NCI-H2196 (cell line): Measurements from ENCODE around the gene CIDEB.
A peak's percentile ranks its signal among the peaks of the same experiment; 100 is the strongest.
"Not testable (repeated sequence)": the region's sequence is repeated elsewhere in the genome, so short reads cannot be mapped to it uniquely, and the experiment has no call there.

Experiments used
- DNase-seq: peaks from one replicate; lab custom pipeline; 2025; ENCODE audit not compliant: unreplicated experiment; lab: John Stamatoyannopoulos, UW

CIDEB gene

DNA sequence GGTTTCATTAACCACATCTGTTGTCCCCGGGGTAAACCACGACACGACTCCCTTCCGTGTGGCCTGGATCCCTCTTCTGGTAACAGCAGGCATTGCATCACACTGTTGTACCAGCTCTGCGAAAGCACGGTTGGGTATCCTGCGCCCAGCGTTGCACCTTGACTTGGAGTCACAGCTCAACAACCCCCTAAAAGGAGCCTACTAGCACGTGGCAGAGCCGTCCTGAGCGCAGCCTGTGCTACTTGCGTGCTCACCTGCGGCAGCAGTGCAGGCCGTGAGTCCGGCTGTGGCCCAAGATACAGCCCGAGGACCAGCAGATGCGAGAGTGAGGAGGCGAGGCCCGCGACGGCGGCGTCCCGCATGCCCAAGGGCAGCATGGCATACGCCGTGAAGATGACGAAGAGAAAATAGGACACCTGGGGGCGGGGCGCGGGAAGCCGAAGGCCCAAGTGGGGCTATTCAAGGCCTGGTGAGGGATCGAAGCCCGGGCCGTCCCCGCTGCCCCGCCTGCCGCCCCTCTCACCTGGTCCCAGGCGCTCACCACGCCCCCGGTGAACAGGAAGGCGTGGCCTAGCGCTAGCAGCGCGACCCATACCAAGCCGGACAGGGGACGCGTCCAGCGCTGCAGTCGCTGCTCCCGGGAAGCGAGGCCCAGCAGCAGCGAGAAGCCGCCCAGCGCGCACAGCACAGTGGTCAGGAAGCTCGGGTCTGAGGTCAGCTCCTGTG lies 24.7 kb upstream of the CIDEB start:
- DNase-seq = peak; percentile 35

DNA sequence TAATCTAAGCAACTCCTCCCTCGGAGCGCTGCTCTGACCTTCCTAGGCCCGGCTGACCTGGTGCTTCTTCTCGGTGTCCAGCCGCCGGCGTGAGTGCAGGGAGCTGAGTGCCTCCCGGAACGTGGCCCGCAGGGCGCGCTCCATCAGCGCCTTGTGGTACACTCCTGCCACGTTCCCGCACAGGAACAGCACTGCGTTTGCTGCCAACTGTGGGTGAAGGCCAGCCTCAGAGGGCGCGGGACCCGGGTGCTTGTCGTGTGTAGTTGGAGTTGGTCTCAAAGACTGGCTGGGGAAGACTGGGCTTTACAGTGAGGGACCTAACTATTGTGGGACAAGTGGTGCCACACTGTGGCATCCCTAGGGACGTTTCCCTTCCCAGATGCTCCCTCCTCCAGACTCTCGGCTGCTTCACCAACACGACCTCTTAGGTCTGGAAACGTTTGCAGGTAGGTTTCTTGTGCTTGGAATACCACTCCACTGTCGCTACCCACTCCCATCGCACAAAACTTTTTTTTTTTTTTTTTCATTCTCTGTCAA lies 24.0 kb upstream of the CIDEB start:
- DNase-seq = no peak

DNA sequence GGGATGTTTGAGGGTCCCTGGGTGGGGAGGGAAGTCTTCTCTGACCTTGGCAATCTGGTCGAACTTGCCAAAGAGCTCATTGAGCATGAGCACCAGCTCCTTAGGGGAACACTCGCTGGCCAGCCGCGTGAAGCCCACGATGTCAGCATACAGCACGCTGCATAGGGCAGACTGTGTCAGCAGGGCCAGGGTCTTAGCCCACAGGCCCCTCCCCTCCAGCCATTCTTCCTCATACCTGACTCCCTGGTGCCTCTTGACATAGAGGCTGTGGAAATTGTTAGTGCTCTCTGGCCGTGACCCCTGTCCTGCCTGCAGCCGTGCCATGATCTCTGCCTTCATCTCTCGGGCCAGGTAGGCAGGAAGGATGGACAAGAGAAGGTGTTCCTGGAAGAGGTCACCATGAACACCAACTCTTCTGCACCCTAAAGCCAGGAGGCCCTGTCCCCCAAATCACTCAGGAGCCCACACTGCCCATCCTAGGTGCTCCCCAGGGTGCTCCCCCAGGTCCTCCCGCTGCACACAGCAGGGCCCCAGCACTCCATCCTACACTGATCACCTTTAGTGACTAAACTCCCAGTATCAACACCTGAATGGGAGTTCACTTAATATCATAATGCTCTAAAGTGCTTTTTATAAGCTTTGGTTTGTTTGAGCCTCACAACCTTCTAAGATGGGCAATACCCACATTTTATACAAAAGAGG lies 23.3 kb upstream of the CIDEB start:
- DNase-seq = no peak

DNA sequence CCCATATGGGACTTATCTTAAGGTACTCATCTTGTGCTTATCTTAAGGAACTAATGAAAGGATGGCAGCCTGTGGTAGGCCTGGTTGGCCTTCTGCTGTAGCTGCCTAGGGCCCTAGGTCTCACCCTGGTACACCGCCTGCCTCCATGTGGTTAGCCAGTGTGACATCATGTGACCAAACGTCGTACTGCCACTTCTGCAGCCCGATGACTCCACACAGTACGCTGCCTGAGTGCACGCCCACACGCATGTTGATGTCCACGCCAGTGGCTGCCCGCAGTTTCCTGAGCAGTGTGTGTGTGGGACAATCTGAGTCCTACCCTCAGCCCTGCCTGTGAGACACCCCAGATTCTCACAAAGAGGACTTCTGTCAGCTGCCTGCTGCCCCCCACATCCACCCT lies 22.0 kb upstream of the CIDEB start:
- no peak for DNase-seq

DNA sequence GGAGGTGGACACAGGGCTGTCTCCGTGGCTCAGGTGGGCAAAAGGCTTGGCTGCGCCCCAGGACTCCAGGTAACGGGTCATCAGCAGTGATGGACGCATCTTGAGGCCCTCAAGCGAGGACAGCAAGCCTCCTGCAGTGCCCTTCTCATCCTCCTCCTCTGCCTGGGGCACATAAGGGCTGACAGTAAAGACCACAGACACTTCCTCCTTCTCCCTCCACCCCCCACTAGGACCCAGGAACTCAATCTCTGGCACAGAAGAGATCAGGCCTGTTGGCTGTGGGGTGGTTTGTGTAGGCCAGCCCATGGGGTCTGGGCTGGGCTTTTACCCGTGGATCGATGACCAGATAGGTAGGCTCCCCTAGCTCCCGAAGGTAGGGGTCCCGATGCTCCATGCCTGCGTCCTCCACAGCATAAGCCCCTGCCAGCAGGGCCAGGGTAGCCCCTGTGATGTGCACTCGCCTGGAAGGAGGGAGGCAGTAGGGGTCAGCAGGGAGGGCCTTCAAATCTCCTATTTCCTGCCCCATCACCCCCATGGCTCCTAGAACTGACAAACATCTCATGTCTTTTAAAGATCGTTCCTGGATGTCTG lies 21.4 kb upstream of the CIDEB start:
- no peak for DNase-seq

DNA sequence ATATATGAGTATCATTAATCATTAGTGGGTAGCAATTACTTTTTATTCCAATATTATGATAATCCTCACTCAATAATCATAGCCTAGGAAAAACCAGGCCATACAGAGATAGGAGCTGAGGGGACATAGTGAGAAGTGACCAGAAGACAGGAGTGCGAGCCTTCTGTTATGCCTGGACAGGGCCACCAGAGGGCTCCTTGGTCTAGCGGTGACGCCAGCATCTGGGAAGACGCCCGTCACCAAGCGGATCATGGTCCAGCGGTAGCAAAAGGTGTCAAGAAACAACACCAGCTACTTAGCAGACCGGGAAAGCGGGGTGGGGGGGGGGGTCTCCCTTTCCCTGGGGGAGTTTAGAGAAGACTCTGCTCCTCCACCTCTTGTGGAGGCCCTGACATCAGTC lies 20.1 kb upstream of the CIDEB start:
- DNase-seq = not testable (repeated sequence)

DNA sequence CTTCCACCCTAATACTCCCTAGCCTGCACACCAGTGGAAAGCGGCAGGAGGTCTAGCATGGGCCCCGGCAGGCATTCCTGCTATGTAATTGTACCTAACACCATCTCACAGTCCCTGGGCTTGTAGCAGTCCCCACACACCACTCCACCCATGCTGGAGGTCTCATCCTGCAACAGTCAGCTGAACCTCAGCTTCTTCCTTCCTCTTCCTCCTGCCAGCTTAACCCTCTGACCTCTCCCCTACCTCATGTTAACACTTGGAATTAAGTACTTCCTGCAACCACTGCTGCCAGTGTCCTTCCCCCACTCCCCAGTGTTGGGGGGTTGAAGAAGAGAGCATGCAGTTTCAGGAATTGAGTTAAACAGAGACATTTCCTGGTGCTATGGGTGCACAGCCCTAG lies 19.5 kb upstream of the CIDEB start:
- DNase-seq = no peak

DNA sequence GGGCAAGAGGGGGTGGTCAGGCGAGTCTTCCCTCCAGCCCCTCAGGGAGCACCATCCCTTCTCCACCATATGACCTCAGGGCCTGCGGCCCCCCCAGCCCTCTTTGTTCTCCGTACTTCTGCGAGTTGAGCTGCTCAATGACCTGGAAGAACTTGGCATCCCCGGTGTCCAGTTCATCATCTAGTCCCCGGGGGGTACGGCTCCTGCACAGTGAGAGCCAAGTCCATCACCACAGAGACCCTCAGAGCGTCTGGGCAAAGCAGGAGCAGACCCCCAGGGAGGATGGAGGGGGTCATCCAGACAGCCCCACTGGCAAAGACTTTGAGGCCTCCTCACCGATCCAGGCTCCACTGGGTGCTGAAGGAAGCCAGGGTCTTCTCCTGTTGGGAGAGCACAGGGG lies 18.2 kb upstream of the CIDEB start:
- no peak for DNase-seq

DNA sequence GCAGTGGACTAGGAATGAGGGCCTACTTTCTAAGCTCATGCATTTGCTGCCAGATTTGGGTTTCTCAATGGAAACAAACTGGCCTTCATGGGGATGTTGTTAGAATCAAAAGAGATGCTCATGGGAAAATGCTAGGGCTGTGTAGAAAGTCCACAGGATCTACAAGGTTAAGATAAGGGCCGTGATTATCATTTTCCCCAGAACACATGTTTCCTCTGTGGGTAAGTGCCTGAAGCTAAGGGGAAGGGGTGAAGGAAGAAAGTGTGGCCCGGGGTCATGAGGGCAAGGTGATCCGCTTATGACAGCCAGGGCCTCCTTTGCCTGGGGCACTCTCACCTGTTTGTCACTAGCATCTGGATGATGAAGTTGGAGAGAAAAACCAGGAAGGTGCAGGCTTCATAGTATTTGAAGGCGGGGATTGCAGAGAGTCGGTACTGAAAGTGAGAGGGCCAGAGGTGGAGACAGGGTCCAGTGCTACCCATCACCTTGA lies 17.3 kb upstream of the CIDEB start:
- no peak for DNase-seq

DNA sequence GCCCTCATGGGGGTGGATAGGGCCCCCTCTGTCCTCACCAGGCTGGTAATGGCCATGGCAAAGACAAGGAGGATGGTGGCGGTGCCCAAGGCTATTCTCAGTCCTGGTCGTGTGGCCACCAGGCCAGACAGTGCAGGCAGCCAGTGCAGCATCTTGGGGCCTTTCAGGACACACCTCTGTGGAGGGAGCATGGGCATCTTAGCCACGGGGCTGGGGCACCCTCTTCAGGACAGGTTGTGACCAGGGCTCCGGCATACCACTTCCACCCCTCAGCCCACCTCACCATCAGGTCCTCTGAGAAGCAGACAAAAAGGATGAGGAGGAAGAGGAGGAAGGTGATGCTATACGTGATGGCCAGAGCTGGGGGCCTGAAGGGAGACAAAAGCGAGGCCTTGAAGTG lies 16.2 kb upstream of the CIDEB start:
- DNase-seq = no peak

DNA sequence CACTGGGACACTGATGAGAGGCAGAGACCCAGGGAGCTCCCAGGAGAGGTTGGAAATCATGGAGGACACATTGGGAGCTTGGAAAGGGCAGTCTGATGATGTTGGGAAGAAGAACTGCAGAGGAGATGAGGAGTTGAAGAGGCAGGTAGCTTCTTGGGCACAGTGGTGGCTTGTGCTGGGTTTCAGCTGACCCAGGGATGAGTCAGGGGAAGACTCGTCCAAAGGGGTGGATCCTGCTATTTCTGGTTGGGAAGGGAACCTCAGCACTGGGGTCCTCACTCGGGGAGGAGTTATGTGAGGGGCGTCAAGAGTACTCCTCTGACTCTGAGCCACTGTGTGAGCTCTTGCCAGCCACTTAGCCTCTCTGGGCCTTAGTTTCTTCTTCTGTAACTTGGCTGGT lies 15.6 kb upstream of the CIDEB start:
- no peak for DNase-seq

DNA sequence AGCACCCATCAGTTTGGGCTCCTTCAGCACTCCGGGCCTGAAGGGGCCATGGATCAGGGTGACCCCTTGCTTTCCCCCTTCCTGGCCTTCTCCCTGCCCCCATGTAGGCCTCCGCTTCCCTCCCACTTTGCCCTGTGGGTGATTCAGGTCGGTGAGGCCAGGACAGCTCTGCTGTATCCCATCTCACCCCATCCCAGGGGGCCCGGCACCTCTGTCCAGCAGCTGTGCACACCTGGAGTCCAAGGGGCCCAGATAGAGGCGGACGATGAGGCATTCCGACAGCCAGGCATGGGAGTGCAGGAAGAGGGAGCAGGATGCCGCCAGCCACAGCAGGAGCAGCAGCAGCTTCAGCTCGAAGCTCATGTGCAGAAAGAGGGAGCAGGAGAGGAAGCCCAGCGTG lies 14.9 kb upstream of the CIDEB start:
- DNase-seq = no peak

DNA sequence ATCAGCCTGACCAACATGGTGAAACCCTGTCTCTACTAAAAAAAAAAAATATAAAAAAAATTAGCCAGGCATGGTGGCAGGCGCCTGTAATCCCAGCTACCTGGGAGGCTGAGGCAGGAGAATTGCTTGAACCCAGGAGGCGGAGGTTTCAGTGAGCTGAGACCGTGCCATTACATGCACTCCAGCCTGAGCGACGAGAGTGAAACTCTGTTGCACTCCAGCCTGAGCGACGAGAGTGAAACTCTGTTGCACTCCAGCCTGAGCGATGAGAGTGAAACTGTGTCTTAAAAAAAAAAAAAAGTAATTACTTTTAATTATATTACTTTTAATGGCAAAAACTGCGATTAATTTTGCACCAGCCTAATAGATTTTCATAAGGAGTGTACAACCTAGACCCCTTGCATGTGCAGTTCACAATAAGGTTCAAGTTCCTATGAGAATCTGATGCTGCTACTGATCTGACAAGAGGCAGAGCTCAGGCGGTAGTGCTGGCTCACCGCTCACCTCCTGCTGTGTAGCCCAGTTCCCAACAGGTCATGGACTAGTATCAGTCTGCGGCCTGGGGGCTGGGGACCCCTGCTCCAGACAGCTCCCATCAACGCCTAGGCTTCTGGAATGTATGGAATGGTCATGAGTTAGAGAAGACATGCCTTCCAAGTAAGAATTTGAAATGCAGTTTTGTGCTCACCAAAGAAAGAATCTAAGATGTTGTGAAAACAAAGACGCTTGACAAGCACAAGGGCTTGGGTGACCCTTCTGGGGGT lies 13.6 kb upstream of the CIDEB start:
- DNase-seq = no peak

DNA sequence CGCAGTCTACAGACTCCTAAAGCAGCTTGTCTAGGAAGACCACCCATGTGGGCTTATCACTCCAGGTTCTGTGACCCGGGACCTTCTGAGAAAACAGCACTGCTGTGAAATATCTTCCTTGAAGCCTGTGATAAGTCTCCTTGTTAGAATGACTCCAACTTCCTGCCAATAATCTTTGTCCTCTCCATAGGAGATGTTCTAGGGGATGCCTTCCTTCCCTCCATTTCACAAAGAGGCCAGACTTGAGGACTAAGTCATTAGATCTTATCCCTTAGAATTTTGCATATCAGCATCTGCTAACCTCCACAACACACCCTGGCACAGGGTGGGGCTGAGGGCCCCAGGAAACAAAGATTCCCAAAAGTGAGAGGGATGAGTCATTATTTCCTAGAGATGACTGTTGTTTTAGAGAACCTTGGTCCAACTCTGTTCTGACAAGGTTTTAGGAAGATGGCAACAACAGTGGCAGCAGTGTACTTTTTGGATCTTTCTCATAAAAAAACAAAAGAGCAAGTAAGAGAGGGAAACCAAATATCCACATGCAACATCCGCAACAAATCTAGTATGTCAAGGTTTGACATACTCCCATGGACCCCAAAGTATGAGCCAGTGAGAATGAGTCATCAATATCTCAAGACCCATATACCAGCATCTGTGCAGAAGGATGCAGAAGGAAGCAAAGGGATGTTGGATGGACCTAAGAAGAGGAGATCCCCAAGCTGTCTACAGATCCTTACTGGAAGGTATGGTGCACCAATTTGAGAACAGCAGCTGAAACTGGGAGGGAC lies 9.6 kb upstream of the CIDEB start:
- DNase-seq = no peak

DNA sequence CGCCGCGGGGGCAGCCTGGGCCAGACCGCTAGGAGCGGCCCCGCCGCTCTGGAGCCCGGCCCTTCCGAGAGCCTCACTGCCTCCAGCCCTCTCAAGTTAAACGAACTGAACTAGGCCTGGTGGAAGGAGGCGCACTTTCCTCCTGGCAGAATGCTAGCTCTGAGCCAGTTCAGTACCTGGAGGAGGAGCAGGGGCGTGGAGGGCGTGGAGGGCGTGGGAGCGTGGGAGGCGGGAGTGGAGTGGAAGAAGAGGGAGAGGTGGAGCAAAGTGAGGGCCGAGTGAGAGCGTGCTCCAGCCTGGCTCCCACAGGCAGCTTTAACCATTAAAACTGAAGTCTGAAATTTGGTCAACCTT lies 8.8 kb upstream of the CIDEB start:
- no peak for DNase-seq

DNA sequence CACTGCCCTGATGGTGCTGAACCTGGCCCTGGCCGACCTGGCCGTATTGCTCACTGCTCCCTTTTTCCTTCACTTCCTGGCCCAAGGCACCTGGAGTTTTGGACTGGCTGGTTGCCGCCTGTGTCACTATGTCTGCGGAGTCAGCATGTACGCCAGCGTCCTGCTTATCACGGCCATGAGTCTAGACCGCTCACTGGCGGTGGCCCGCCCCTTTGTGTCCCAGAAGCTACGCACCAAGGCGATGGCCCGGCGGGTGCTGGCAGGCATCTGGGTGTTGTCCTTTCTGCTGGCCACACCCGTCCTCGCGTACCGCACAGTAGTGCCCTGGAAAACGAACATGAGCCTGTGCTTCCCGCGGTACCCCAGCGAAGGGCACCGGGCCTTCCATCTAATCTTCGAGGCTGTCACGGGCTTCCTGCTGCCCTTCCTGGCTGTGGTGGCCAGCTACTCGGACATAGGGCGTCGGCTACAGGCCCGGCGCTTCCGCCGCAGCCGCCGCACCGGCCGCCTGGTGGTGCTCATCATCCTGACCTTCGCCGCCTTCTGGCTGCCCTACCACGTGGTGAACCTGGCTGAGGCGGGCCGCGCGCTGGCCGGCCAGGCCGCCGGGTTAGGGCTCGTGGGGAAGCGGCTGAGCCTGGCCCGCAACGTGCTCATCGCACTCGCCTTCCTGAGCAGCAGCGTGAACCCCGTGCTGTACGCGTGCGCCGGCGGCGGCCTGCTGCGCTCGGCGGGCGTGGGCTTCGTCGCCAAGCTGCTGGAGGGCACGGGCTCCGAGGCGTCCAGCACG lies 8.2 kb upstream of the CIDEB start:
- DNase-seq = no peak

DNA sequence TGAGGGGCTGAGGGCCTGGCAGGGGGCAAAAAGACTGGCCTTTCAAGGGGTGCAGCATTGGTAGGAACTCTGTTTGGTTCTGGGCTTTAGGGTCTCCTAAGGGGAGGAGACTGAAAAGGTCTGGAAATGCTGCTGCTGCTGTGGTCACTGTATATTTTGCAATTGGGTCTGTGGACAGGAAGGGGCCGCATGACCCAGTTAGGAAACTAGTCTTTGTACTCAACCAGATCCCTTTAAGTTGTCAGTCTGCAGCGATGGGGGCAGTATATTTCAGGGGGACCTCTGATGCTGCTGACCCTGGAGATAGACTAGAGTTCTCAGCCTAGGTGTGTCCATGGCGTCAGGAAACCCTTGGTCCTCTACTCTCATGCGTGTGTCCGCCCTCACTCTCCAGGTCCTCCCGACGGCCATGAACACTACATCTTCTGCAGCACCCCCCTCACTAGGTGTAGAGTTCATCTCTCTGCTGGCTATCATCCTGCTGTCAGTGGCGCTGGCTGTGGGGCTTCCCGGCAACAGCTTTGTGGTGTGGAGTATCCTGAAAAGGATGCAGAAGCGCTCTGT lies 7.5 kb upstream of the CIDEB start:
- no peak for DNase-seq

DNA sequence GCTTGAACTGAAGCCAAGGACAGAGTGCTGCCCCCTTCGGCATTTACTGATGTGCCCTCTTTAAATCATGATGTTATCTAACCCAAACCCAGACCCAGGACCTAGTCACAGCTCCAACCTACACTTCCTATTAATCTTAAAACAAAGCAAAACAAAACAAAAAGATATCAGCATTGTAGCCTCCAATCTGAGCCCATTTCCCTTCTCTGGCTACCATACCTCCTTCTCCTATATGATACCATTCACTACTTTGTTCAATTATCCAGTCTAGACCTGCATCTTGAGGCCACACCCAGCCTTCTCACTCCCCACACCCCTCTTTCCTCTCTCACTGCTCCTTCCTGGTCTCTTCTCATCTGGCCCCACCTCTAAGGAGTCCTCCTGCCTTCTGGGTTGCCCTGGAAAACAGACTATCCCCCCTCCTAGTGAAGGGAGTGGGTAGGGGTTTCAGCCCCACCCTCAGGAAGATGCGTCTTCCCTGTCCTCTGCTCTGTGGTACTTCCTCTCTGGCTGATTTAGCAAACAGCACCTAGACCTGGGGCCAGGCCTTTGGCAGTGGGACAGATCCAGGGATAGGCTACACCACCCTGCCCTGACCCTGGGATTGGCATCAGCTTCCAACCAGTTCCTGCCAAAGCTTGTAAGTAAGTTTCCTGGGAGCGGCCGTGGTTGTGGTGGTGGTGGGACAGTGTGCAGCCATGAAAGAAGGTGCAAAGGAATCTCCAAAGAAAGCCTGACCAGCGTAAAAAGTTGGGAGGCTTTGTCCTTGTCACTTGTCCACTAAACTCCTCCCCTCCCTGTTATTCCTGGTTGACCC lies 6.8 kb upstream of the CIDEB start:
- DNase-seq = no peak

DNA sequence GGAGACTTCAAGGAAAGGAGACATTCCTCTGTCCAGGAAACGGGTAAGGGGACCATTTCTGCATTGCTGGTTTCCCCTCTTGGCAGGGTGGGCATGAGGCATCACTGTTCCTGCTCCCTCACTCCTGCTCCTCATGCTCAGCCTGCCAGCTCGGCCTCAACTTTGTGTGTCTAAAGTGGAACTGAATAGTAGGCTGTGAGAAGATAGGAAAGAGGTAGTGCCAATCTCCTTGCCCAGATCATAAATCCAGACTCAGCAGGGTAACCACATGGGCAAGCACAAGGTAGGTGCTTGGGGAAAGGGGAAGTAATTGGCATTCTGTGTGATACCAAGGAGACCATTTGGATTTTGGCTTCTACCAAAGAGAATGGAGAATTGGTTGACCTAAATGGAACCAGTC lies 6.1 kb upstream of the CIDEB start:
- DNase-seq = no peak
